Fibroblast of lung (primary cell): Measurements from ENCODE around the gene KREMEN1.

ENCODE experiments used
- EZH2 ChIP-seq: IDR thresholded peaks from 2 replicates; pipeline ENCODE4 v1.5.1; 2012; ENCODE audit warnings: low read length, control low read depth, mild to moderate bottlenecking; ENCODE audit errors: missing control alignments
- TF ChIP-seq, protein P1 (sequence below), 2 donors: IDR thresholded peaks in 1 of 2; conservative IDR thresholded peaks in 1 of 2; 1 replicate in 1 of 2; 2 replicates in 1 of 2; pipeline ENCODE4 v1.5.1; 2011 to 2012; ENCODE audit warnings: low read length in 2 of 2, control low read depth in 1 of 2, inconsistent platforms in 1 of 2, low read depth in 1 of 2, mild to moderate bottlenecking in 1 of 2

GRCh38 chr22:29056472-29056871, 16.4 kb upstream of the KREMEN1 start:
- TF ChIP-seq, protein P1, sequence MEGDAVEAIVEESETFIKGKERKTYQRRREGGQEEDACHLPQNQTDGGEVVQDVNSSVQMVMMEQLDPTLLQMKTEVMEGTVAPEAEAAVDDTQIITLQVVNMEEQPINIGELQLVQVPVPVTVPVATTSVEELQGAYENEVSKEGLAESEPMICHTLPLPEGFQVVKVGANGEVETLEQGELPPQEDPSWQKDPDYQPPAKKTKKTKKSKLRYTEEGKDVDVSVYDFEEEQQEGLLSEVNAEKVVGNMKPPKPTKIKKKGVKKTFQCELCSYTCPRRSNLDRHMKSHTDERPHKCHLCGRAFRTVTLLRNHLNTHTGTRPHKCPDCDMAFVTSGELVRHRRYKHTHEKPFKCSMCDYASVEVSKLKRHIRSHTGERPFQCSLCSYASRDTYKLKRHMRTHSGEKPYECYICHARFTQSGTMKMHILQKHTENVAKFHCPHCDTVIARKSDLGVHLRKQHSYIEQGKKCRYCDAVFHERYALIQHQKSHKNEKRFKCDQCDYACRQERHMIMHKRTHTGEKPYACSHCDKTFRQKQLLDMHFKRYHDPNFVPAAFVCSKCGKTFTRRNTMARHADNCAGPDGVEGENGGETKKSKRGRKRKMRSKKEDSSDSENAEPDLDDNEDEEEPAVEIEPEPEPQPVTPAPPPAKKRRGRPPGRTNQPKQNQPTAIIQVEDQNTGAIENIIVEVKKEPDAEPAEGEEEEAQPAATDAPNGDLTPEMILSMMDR (conservative IDR thresholded peaks at IDR 0.05 in 1 of 2, IDR thresholded peaks at IDR 0.05 in 1 of 2; ENCODE audit: low read depth in 1 of 2, low read length in 2 of 2): no peak
- TF ChIP-seq EZH2: no peak
